SK-N-SH (cell line): Measurements from ENCODE around the gene NLRP4. TPM values are rescaled to one million over a fixed set of nuclear protein-coding genes. Genes with fewer than 3 reads are reported as not detected.

Source experiments
- CTCF ChIA-PET: fragments of 300-600, 350-600 bp; formaldehyde crosslinking; extraction: SDS; loops from one replicate; lab custom pipeline; 2021; lab: Yijun Ruan, JAX
- POLR2A ChIA-PET: fragments of 350-600 bp; sonication (Branson Sonifier 250); formaldehyde crosslinking; extraction: SDS; loops from one replicate; lab custom pipeline; 2020; ENCODE audit warnings: antibody characterized with exemption, inconsistent platforms; lab: Yijun Ruan, JAX
- DNase-seq: peaks from one replicate; pipeline ENCODE4 v3.0.0; 2012
- H2AFZ ChIP-seq: fragments of 200-600 bp; sonication (generic); 2 replicates; pipeline ENCODE4 v1.8.1; 2016; ENCODE audit warnings: antibody characterized with exemption, mild to moderate bottlenecking, low read depth
- H3F3A ChIP-seq: fragments of 200-600 bp; sonication (generic); replicated peaks from 2 replicates; pipeline ENCODE3; 2016; ENCODE audit warnings: antibody characterized with exemption, mild to moderate bottlenecking; ENCODE audit not compliant: insufficient read depth
- H3K27ac ChIP-seq, 2 experiments: fragments of 200-500 bp in 1 of 2; fragments of 200-600 bp in 1 of 2; sonication (Bioruptor generic) in 1 of 2; sonication (generic), shearing (Covaris generic) in 1 of 2; 2 replicates each; pipeline versions ENCODE4 v1.5.1 to v1.6.1; 2014 to 2016; ENCODE audit warnings: low read depth in 2 of 2, inconsistent platforms in 1 of 2, low read length in 1 of 2, mild to moderate bottlenecking in 1 of 2, mixed read lengths in 1 of 2
- H3K27me3 ChIP-seq: fragments of 200-600 bp; sonication (generic), shearing (Covaris generic); 2 replicates; pipeline ENCODE4 v1.6.1; 2016; ENCODE audit warnings: mixed run types; ENCODE audit not compliant: insufficient read depth
- H3K36me3 ChIP-seq, 2 experiments: fragments of 200-500 bp in 1 of 2; fragments of 200-600 bp in 1 of 2; sonication (Bioruptor generic) in 1 of 2; sonication (generic) in 1 of 2; replicated peaks in 1 of 2; 2 replicates each; pipeline versions ENCODE3 to v1.5.1; 2014 to 2016; ENCODE audit warnings: low read length in 1 of 2, mild to moderate bottlenecking in 1 of 2; ENCODE audit not compliant: insufficient read depth in 2 of 2, control insufficient read depth in 1 of 2
- H3K4me1 ChIP-seq, 2 experiments: fragments of 200-500 bp in 1 of 2; fragments of 200-600 bp in 1 of 2; sonication (Bioruptor generic) in 1 of 2; sonication (generic), shearing (Covaris generic) in 1 of 2; 2 replicates each; pipeline versions ENCODE4 v1.5.1 to v1.6.1; 2014 to 2016; ENCODE audit warnings: low read depth in 1 of 2, low read length in 1 of 2, mixed run types in 1 of 2; ENCODE audit not compliant: insufficient read depth in 2 of 2, control insufficient read depth in 1 of 2
- H3K4me2 ChIP-seq: fragments of 200-600 bp; sonication (generic), shearing (Covaris generic); 2 replicates; pipeline ENCODE4 v1.6.1; 2017; ENCODE audit warnings: mixed run types
- H3K4me3 ChIP-seq, 2 experiments: fragments of 200-500 bp in 1 of 2; fragments of 200-600 bp in 1 of 2; sonication (Bioruptor generic) in 1 of 2; sonication (generic), shearing (Covaris generic) in 1 of 2; 2 replicates each; pipeline versions ENCODE4 v1.5.1 to v1.8.1; 2014 to 2016; ENCODE audit warnings: low read depth in 2 of 2, inconsistent platforms in 1 of 2, low read length in 1 of 2, mild to moderate bottlenecking in 1 of 2, mixed read lengths in 1 of 2, moderate library complexity in 1 of 2
- H3K79me2 ChIP-seq: fragments of 200-600 bp; sonication (generic); 2 replicates; pipeline ENCODE4 v1.8.1; 2017; ENCODE audit warnings: mild to moderate bottlenecking; ENCODE audit not compliant: insufficient read depth
- H3K9ac ChIP-seq: fragments of 200-600 bp; sonication (generic); 2 replicates; pipeline ENCODE4 v1.6.1; 2017; ENCODE audit warnings: mixed run types
- H3K9me2 ChIP-seq: fragments of 200-600 bp; sonication (generic); 2 replicates; pipeline ENCODE4 v1.6.1; 2017; ENCODE audit warnings: mixed run types
- H3K9me3 ChIP-seq: fragments of 200-600 bp; sonication (generic); 2 replicates; pipeline ENCODE4 v1.6.1; 2017; ENCODE audit warnings: mixed run types, mild to moderate bottlenecking, moderate library complexity
- H4K20me1 ChIP-seq: fragments of 200-600 bp; sonication (generic); 2 replicates; pipeline ENCODE4 v1.6.1; 2017; ENCODE audit warnings: mild to moderate bottlenecking, mixed run types; ENCODE audit not compliant: insufficient read depth
- CHD2 ChIP-seq: fragments of 150-350 bp; IDR thresholded peaks from 2 replicates; pipeline ENCODE4 v1.6.1; 2018; ENCODE audit warnings: low read length; ENCODE audit not compliant: partially characterized antibody
- ELF1 ChIP-seq: IDR thresholded peaks from 2 replicates; pipeline ENCODE4 v1.4.0; 2012
- EP300 ChIP-seq, 2 experiments: IDR thresholded peaks; 2 replicates each; pipeline versions ENCODE4 v1.4.0 to v1.6.1; 2012; ENCODE audit warnings: borderline replicate concordance in 1 of 2, low read depth in 1 of 2, low read length in 1 of 2
- FOXM1 ChIP-seq: IDR thresholded peaks from 2 replicates; pipeline ENCODE4 v1.4.0; 2012; ENCODE audit warnings: low read depth, mild to moderate bottlenecking
- GABPA ChIP-seq: IDR thresholded peaks from 2 replicates; pipeline ENCODE4 v1.4.0; 2012; ENCODE audit warnings: low read depth, mild to moderate bottlenecking
- GATA2 ChIP-seq: sonication (generic); formaldehyde crosslinking; IDR thresholded peaks from 2 replicates; pipeline ENCODE4 v1.5.0; 2020; ENCODE audit warnings: mild to moderate bottlenecking, missing genetic modification reagents
- IRF3 ChIP-seq: fragments of 150-350 bp; IDR thresholded peaks from 2 replicates; pipeline ENCODE4 v1.6.1; 2016; ENCODE audit warnings: mild to moderate bottlenecking, low read depth, low read length
- MEF2A ChIP-seq: IDR thresholded peaks from 2 replicates; pipeline ENCODE4 v1.4.0; 2012; ENCODE audit warnings: low read depth, borderline replicate concordance
- NFIC ChIP-seq: IDR thresholded peaks from 2 replicates; pipeline ENCODE4 v1.4.0; 2012; ENCODE audit warnings: borderline replicate concordance
- RAD21 ChIP-seq: IDR thresholded peaks from 2 replicates; pipeline ENCODE4 v1.6.1; 2012; ENCODE audit warnings: mild to moderate bottlenecking, low read length
- RXRA ChIP-seq: IDR thresholded peaks from 2 replicates; pipeline ENCODE4 v1.4.0; 2012; ENCODE audit warnings: low read depth, mild to moderate bottlenecking, borderline replicate concordance
- SIN3A ChIP-seq: IDR thresholded peaks from 2 replicates; pipeline ENCODE4 v1.6.1; 2012; ENCODE audit warnings: low read depth, mild to moderate bottlenecking, low read length, moderate library complexity, borderline replicate concordance
- TAF1 ChIP-seq: IDR thresholded peaks from 2 replicates; pipeline ENCODE4 v1.6.1; 2012; ENCODE audit warnings: low read depth, mild to moderate bottlenecking, low read length, moderate library complexity, borderline replicate concordance
- TCF12 ChIP-seq: IDR thresholded peaks from 2 replicates; pipeline ENCODE4 v1.4.0; 2012
- TEAD4 ChIP-seq: IDR thresholded peaks from 2 replicates; pipeline ENCODE4 v1.4.0; 2012; ENCODE audit warnings: mild to moderate bottlenecking, borderline replicate concordance; ENCODE audit not compliant: insufficient read depth
- USF1 ChIP-seq: IDR thresholded peaks from 2 replicates; pipeline ENCODE4 v1.4.0; 2012; ENCODE audit warnings: low read depth, borderline replicate concordance
- ZBTB33 ChIP-seq: IDR thresholded peaks from 2 replicates; pipeline ENCODE4 v1.4.0; 2012; ENCODE audit warnings: low read depth, borderline replicate concordance
- WGBS: methylation state at CpG from one replicate; pipeline ENCODE4 v1.1.6; 2017; ENCODE audit warnings: low lambda C conversion rate; 5-methylcytosine and 5-hydroxymethylcytosine counted together
- polyA plus RNA-seq, 3 experiments: library from polyadenylated mRNA; depleted of rRNA; stranded (reverse); fragments of >200 nt; gene quantifications; 2 replicates each; pipeline ENCODE4 v1.2.3, GENCODE V29; 2012
- TF ChIP-seq, protein P1 (sequence below): IDR thresholded peaks from 2 replicates; pipeline ENCODE4 v1.4.0; 2012; ENCODE audit warnings: low read depth
- TF ChIP-seq, protein P2 (sequence below): fragments of 200-600 bp; sonication (generic); IDR thresholded peaks from 2 replicates; pipeline ENCODE4 v1.6.1; 2017; ENCODE audit warnings: antibody characterized with exemption, mild to moderate bottlenecking, moderate library complexity

Gene NLRP4
- polyA plus RNA-seq, 1 of the 3 experiments (the other 2 are of a cell fraction) = 0.02 TPM

DNA sequence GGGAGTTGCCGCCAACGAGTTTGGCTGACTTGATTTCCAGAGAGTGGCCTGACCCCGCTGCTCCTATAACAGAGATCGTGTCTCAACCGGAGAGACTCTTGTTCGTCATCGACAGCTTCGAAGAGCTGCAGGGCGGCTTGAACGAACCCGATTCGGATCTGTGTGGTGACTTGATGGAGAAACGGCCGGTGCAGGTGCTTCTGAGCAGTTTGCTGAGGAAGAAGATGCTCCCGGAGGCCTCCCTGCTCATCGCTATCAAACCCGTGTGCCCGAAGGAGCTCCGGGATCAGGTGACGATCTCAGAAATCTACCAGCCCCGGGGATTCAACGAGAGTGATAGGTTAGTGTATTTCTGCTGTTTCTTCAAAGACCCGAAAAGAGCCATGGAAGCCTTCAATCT, 21.6 kb downstream of the NLRP4 start:
- ChIA-PET CTCF (interaction anchor here (0.7 kb wide), 1 partner anchor 24 kb away, joined by 3 read pairs; no protein-coding TSS in a partner anchor), POLR2A (no interaction called here)
- H3K27ac ChIP-seq = no peak overlapping the region
- no peak overlapping the region for H3K9ac ChIP-seq
- H3K4me2 ChIP-seq = no peak overlapping the region
- no peak for DNase-seq
- no peak overlapping the region for H3K4me3 ChIP-seq
- WGBS = 16% methylated on average over 21 of the region's 23 CpGs
- no peaks in the 10 kb centered on the region for H3K9me2 ChIP-seq
- H3K4me1 ChIP-seq = no peaks in the 10 kb centered on the region
- no peaks in the 10 kb centered on the region for H3K9me3 ChIP-seq
- TF ChIP-seq GABPA = no peak
- TF ChIP-seq EP300 (IDR thresholded peaks at IDR 0.05; ENCODE audit: borderline replicate concordance in 1 of 2, low read depth in 1 of 2, low read length in 1 of 2) = no peak
- H3K27me3 ChIP-seq = peaks cover 29% of the 10 kb centered on the region; the same call in 1 of the 2 replicates
- no peaks in the 10 kb centered on the region for H4K20me1 ChIP-seq
- no peak overlapping the region for H2AFZ ChIP-seq
- no peaks in the 10 kb centered on the region for H3F3A ChIP-seq
- H3K36me3 ChIP-seq = no peaks in the 10 kb centered on the region
- H3K79me2 ChIP-seq = no peaks in the 10 kb centered on the region

DNA sequence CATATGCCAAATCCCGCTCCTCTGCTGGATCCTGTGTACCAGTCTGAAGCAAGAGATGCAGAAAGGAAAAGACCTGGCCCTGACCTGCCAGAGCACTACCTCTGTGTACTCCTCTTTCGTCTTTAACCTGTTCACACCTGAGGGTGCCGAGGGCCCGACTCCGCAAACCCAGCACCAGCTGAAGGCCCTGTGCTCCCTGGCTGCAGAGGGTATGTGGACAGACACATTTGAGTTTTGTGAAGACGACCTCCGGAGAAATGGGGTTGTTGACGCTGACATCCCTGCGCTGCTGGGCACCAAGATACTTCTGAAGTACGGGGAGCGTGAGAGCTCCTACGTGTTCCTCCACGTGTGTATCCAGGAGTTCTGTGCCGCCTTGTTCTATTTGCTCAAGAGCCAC, 22.1 kb downstream of the NLRP4 start:
- POLR2A ChIA-PET = no interaction called here
- no peak for DNase-seq
- TF ChIP-seq USF1 (no peak), SIN3A (no peak), MEF2A (no peak), EP300 (IDR thresholded peaks at IDR 0.05; ENCODE audit: borderline replicate concordance in 1 of 2, low read depth in 1 of 2, low read length in 1 of 2) (no peak), RAD21 (no peak), CHD2 (no peak), TCF12 (no peak), ELF1 (no peak), ZBTB33 (no peak), IRF3 (no peak), TEAD4 (no peak), GATA2 (CRISPR knock-in tag) (no peak), RXRA (no peak), TAF1 (no peak), NFIC (no peak), FOXM1 (no peak)
- TF ChIP-seq, protein P1, sequence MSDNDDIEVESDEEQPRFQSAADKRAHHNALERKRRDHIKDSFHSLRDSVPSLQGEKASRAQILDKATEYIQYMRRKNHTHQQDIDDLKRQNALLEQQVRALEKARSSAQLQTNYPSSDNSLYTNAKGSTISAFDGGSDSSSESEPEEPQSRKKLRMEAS = no peak
- TF ChIP-seq, protein P2, sequence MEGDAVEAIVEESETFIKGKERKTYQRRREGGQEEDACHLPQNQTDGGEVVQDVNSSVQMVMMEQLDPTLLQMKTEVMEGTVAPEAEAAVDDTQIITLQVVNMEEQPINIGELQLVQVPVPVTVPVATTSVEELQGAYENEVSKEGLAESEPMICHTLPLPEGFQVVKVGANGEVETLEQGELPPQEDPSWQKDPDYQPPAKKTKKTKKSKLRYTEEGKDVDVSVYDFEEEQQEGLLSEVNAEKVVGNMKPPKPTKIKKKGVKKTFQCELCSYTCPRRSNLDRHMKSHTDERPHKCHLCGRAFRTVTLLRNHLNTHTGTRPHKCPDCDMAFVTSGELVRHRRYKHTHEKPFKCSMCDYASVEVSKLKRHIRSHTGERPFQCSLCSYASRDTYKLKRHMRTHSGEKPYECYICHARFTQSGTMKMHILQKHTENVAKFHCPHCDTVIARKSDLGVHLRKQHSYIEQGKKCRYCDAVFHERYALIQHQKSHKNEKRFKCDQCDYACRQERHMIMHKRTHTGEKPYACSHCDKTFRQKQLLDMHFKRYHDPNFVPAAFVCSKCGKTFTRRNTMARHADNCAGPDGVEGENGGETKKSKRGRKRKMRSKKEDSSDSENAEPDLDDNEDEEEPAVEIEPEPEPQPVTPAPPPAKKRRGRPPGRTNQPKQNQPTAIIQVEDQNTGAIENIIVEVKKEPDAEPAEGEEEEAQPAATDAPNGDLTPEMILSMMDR = no peak

More for the DNA sequence above, 22.1 kb downstream of the NLRP4 start:
- H3K79me2 ChIP-seq = no peaks in the 10 kb centered on the region
- H4K20me1 ChIP-seq = no peaks in the 10 kb centered on the region
- no peaks in the 10 kb centered on the region for H3K4me1 ChIP-seq
- 11% methylated on average over 10 of the region's 14 CpGs for WGBS
- H3K36me3 ChIP-seq = no peaks in the 10 kb centered on the region
- CTCF ChIA-PET = interaction anchor here (0.7 kb wide), 1 partner anchor 25 kb away, joined by 3 read pairs; no protein-coding TSS in a partner anchor
- H3K27ac ChIP-seq = no peak overlapping the region
- no peak overlapping the region for H3K9ac ChIP-seq
- H3K27me3 ChIP-seq = peaks cover 29% of the 10 kb centered on the region; the same call in 1 of the 2 replicates
- no peaks in the 10 kb centered on the region for H3F3A ChIP-seq
- no peak overlapping the region for H3K4me3 ChIP-seq
- no peak overlapping the region for H3K4me2 ChIP-seq
- H2AFZ ChIP-seq = no peak overlapping the region
- H3K9me2 ChIP-seq = no peaks in the 10 kb centered on the region
- H3K9me3 ChIP-seq = no peaks in the 10 kb centered on the region
